ENCODE measurements around the gene SLC1A2.

DNA sequence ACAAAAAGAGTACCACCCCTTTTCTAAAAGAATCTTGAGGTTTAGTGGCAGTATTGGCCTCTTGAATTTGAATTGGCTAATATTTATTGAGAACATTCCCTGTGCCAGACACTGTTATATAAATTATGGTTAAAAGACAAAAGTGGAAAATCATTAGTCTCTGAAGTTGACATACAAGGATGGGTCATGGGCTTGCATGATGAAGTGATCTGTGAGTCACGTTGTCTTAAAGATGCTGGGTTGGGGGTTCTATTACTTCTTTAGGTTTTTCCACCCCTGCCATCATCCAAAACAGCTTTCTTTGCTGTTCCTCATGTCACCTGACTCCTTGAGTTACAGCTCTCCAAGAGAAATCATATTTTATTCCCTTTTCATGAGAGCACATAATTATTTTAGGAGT, 195.4 kb downstream of the SLC1A2 start:
- TF ChIP-seq POLR2A (IDR thresholded peaks at IDR 0.05): no peak
- TF ChIP-seq, protein P1, sequence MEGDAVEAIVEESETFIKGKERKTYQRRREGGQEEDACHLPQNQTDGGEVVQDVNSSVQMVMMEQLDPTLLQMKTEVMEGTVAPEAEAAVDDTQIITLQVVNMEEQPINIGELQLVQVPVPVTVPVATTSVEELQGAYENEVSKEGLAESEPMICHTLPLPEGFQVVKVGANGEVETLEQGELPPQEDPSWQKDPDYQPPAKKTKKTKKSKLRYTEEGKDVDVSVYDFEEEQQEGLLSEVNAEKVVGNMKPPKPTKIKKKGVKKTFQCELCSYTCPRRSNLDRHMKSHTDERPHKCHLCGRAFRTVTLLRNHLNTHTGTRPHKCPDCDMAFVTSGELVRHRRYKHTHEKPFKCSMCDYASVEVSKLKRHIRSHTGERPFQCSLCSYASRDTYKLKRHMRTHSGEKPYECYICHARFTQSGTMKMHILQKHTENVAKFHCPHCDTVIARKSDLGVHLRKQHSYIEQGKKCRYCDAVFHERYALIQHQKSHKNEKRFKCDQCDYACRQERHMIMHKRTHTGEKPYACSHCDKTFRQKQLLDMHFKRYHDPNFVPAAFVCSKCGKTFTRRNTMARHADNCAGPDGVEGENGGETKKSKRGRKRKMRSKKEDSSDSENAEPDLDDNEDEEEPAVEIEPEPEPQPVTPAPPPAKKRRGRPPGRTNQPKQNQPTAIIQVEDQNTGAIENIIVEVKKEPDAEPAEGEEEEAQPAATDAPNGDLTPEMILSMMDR (IDR thresholded peaks at IDR 0.05): no peak

Measured in thyroid gland (tissue), 4 donors.